GM21786 (cell line): Measurements from ENCODE around the gene KIF26B.
"Not testable (repeated sequence)": the region's sequence is repeated elsewhere in the genome, so short reads cannot be mapped to it uniquely, and the experiment has no call there.

Source experiments
- ATAC-seq: cut with Tn5 transposase; IDR thresholded peaks from one replicate; pipeline ENCODE4 v1.9.1; 2021; ENCODE audit not compliant: unreplicated experiment

KIF26B gene

GRCh38 chr1:245687636-245688535 lies 533.1 kb downstream of the KIF26B start:
- no peak for ATAC-seq

DNA sequence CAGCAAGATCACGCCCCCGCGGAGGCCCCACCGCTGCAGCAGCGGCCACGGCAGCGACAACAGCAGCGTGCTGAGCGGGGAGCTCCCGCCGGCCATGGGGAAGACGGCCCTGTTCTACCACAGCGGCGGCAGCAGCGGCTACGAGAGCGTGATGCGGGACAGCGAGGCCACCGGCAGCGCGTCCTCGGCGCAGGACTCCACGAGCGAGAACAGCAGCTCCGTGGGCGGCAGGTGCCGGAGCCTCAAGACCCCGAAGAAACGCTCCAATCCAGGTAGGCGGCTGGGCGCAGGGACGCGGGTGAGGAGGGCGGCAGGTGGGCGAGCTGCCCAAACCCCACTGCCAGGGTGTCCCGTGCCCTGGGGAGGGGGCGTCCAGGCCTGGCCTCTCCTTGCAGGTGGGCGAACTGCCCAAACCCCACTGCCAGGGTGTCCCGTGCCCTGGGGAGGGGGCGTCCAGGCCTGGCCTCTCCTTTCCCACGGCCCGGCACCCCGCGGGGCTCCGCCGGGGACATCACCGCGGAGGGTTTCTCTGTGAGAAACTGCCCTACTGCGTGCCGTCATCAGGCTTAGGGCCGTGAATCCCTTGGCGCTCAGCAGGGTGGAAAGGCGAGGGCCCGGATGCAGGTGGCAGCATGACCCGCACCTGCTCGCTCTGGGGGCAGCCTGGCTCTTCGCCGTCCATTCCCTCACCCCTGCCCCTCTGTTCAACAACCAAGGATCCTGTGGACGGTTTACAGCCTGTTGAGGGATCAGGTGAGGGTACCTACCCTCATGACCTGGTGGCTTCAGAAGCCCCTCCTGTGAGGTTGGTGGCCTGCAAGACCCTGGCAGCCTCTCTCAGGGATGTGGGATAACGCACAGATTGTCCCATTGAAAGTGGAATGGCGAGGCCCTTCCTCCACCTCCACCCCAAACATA lies 534.0 kb downstream of the KIF26B start:
- ATAC-seq: no peak

- no peak for ATAC-seq
Observed at GRCh38 chr1:245690156-245690690, 535.4 kb downstream of the KIF26B start.

DNA sequence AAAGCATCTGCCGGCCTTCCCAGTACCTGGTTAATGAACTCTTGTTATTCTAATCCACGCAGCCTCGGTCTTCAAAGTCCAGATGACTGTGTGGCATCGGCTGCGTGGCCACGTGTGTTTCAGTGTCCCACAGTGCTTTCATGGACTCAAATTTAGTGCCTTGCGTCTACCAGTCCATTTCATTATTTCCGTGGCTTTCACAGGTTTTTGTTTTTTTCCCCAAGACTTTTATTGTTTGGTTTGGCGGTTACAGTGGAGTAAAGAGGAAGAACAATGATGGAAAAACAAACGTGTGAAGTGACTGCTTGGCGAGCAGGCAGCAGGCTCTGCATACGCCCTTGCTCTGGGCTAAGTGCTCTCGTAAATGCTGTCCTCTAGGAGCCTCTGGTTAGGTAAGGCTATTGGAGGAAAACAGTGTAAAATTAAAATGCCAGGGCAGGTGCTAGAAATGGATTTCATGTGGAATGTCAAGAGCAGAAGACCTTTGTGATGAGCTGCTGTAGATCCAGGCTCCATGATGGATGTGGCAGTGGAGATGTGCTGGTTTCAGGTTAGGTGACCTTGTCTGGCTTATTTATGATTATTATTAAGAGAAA lies 536.3 kb downstream of the KIF26B start:
- ATAC-seq: no peak

- no peak for ATAC-seq
Observed at GRCh38 chr1:245691897-245692296, 537.1 kb downstream of the KIF26B start.

DNA sequence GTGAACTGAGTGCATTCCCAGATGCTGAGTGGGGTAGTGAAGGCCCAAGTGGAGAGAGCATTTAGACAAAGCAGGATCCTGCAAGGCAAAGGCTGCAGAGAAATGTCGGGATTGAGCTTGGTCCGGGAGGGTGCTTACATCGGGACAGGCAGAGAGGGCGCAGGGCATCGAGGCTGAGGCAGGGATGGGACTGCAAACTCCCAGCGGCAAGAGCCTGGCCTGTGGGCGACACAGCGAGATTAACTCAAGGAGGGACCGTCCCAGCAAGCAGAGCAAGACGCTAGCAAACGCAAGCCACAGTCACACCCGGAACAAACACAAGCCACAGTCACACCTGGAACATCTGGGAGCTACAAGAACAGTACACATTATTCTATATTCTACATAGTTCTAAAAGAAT lies 537.5 kb downstream of the KIF26B start:
- ATAC-seq: no peak

DNA sequence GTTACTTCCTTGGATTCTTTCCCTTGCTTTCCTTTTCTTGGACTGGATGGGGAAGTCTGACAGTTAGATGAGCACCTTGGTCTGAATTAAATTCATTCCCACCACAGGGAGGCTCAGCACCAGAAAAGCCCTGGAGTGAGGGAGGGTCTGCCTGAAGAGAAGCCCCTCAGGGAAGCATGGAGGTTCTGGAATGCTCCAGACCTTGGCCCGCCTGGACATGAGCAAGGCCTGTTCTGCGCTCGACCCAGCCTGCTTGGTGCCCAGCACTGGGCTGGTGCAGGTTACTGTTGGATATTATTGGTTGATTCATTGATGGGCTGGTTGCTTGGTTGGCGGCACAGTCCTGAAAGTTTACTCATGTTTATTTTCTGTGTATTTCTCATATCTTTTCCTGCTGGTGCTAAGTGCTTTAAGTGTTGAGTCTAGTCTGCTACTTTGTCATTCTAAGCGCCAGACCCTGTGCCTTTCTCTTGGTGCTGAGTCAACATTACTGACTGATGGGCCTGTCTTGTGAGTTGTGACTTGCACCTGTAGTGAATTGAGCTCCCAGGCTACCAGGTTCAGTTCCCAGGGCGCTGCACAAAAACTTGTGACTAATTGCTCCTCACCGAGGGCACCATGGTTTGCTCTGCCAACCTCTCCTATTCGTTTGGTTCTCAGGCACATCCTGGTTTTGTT lies 538.5 kb downstream of the KIF26B start:
- ATAC-seq: no peak

DNA sequence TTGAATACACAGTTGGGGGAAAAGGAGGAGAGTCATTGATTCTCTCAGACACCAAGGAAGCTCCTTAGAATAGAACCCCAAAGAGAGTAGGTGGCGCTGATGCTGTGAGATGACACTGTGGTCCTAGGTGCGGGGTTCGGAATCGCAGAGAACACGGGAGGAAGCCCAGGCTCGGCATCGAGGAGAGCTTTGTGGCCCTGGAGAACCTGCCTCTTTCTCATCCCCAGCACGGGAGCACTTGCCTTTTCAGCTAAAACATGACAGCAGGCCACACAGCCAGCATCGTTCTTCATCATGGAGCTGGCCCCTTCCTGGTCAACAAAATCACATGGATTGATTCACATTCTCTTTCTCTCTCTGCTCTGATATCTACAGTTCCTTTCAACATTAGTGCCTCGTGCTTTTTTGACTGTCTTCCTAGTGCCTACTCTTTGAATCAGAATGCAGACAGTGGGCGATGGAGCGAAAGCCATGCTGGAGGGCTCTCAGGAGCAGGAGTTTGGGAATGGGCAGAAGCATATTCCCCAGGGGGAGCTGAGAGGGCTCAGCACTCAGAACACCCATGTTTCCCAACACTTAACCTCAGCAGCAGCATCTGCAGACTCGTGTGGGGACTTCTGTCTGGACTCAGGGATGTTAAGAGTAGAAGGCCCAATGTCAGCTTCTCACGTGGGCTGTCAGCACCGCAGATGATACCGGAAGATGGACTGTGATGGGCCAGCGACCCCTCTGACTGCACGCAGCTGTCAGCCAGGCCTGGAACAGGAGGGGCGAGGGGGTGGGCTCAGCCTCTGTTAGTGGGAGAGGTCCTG lies 539.4 kb downstream of the KIF26B start:
- ATAC-seq: no peak

DNA sequence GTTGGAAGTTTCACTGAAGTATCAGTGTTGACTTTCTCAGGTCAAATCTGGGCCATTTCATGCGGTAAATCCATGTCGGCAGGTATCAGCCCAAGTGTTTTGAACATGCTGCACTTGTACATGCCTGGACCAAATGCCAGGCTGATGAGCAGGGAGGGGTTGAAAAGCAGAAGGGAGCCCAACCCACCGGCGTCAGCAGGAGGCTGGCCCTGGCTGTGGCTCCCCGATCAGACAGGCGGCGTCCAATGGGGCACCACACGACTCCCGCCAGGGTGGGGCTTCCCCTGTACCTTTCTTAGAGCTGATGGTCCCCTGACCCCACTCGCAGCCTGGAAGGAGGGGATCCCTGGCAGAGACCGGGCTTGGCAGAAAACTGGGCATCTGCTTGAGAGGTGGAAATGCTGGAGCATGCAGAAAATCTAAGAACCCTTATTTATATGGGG lies 540.0 kb downstream of the KIF26B start:
- no peak for ATAC-seq

- no peak for ATAC-seq
Observed at GRCh38 chr1:245695211-245695610, 540.4 kb downstream of the KIF26B start.

DNA sequence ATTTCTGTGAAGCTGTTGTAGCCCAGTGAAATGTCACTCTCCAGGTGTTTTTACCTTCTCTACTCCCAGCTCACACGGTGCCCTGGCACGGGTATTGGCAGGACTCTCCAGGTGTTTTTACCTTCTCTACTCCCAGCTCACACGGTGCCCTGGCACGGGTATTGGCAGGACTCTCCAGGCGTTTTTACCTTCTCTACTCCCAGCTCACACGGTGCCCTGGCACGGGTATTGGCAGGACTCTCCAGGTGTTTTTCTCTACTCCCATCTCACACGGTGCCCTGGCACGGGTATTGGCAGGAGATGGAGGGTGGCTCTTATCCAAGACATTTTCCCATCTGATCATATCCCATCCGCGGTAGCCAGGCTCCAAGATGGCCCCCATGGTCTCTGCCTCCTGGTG lies 540.9 kb downstream of the KIF26B start:
- ATAC-seq: not testable (repeated sequence)

GRCh38 chr1:245698116-245698515 lies 543.3 kb downstream of the KIF26B start:
- no peak for ATAC-seq

- no peak for ATAC-seq
Observed at GRCh38 chr1:245698860-245699259, 544.1 kb downstream of the KIF26B start.

GRCh38 chr1:245700631-245701030 lies 545.8 kb downstream of the KIF26B start:
- ATAC-seq: no peak

DNA sequence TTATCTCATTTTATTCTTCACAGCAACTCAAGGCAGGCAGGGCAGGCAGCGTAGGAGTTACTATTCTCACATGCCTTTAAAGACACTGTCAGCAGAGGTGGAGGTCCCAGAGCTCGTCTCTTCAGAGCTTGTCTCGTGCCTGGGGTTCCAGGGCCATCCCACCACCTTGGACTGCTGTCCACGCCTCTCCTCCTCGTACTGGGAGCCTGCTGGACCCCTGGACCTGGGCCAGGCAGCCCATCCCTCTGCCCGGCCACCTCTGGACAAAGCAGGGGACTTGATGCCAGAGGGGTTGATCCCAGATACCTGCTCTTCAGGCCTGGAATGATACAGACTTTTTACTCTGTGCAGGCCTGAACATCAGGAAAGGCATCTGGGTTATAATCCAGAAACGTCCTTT lies 546.8 kb downstream of the KIF26B start:
- no peak for ATAC-seq

- no peak for ATAC-seq
Observed at GRCh38 chr1:245702346-245702745, 547.6 kb downstream of the KIF26B start.

DNA sequence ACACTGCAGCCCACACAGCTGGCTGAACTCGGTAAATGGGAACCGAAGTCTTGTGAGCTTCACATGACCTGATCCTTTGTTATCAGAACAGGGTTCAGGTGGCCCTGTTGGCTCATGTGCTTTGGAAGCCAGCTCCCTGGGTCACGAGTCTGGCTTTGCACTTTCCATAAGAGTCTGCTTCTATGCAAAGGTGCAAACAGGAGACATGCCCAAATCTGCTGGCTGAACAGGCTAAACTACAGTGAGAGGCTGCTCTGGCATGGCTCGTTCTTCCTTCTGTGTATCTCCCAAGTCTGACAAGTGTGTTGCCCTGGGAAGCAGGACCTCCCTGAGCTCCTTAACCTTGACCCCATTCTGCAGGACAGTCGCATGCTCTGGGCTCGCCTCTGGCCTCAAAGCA lies 549.6 kb downstream of the KIF26B start:
- ATAC-seq: no peak

GRCh38 chr1:245704765-245705164 lies 550.0 kb downstream of the KIF26B start:
- no peak for ATAC-seq

DNA sequence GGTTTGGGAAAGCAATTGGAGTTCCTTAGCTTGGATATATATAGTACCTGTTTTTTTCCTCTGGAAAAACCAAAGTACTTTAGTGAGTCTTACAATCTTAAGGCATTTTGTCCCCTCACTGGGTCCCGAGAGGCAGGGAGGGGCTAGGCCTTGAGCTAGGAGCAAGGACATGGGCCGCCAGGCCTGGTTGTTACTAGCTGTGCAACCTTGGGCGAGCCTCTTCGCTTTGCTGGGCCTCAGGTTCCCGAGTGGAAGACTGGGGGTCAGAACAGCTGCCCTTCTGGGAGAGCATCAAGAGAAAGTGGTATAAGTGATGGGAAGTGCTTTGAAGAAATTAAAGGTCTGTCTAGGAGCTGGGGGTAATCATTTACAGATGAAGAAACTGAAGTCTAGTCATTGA lies 553.2 kb downstream of the KIF26B start:
- ATAC-seq: no peak
